ENCODE data around the gene DUSP10.

DNA sequence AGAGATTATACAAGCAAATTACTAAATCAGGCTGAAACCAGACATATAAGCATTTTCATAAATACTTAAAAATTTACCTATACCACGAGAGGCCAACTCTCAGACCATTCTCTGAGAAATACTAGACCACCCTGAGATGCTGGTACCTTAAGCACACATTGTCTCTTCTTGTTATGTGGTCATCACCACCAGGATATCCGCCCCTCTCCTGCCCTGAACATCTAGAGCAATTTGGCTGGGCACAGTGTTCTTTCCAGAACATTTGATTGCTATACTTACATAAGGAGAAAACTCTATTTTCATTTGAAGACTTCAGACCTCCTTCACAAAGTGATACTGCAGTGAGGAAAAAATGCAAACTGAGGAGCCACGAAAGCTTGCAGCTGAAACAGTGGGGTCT is 36.2 kb upstream of the DUSP10 start:
- TF ChIP-seq, protein P1, sequence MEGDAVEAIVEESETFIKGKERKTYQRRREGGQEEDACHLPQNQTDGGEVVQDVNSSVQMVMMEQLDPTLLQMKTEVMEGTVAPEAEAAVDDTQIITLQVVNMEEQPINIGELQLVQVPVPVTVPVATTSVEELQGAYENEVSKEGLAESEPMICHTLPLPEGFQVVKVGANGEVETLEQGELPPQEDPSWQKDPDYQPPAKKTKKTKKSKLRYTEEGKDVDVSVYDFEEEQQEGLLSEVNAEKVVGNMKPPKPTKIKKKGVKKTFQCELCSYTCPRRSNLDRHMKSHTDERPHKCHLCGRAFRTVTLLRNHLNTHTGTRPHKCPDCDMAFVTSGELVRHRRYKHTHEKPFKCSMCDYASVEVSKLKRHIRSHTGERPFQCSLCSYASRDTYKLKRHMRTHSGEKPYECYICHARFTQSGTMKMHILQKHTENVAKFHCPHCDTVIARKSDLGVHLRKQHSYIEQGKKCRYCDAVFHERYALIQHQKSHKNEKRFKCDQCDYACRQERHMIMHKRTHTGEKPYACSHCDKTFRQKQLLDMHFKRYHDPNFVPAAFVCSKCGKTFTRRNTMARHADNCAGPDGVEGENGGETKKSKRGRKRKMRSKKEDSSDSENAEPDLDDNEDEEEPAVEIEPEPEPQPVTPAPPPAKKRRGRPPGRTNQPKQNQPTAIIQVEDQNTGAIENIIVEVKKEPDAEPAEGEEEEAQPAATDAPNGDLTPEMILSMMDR (conservative IDR thresholded peaks at IDR 0.05; ENCODE audit: low read length) = no peak
- no peak for TF ChIP-seq EZH2phosphoT487 (IDR thresholded peaks at IDR 0.05; ENCODE audit: borderline replicate concordance, low read depth, low read length)

All from OCI-LY7 (cell line).